HG03045 (cell line): ENCODE results near the gene ZNF322.

Experiments
- ATAC-seq: cut with Tn5 transposase; IDR thresholded peaks from one replicate; pipeline ENCODE4 v1.9.1; 2021; ENCODE audit warnings: mild to moderate bottlenecking, moderate library complexity; ENCODE audit not compliant: unreplicated experiment

The ZNF322 gene

GRCh38 chr6:26592649-26593048 is 66.9 kb downstream of the ZNF322 start:
- ATAC-seq, result no peak

GRCh38 chr6:26588965-26589364 is 70.6 kb downstream of the ZNF322 start:
- no peak for ATAC-seq
